Mucosa of stomach (tissue), 1 donor: Measurements from ENCODE around the gene SH3GL2.

Source experiments
- H3K27me3 ChIP-seq: one replicate; pipeline ENCODE4 v1.7.0; 2013; ENCODE audit warnings: mild to moderate bottlenecking, low read length; ENCODE audit not compliant: control insufficient read depth, insufficient read depth
- H3K36me3 ChIP-seq: one replicate; pipeline ENCODE4 v1.7.0; 2013; ENCODE audit warnings: low read length; ENCODE audit not compliant: control insufficient read depth, insufficient read depth
- H3K4me1 ChIP-seq: one replicate; pipeline ENCODE4 v1.7.0; 2013; ENCODE audit warnings: mild to moderate bottlenecking, low read length; ENCODE audit not compliant: control insufficient read depth, insufficient read depth
- H3K4me3 ChIP-seq: one replicate; pipeline ENCODE4 v1.7.0; 2013; ENCODE audit warnings: low read length
- H3K9ac ChIP-seq: one replicate; pipeline ENCODE4 v1.7.0; 2013; ENCODE audit warnings: mild to moderate bottlenecking, low read length, moderate library complexity
- H3K9me3 ChIP-seq: one replicate; pipeline ENCODE4 v1.7.0; 2013; ENCODE audit warnings: mild to moderate bottlenecking, low read length, moderate library complexity; ENCODE audit not compliant: control insufficient read depth
- donor health status: Pancreatic carcinoma.

The SH3GL2 gene

GRCh38 chr9:17635115-17635890 is 56.4 kb downstream of the SH3GL2 start:
- H3K9me3 ChIP-seq: no peaks in the 10 kb centered on the region
- H3K27me3 ChIP-seq: no peaks in the 10 kb centered on the region
- no peak overlapping the region for H3K9ac ChIP-seq
- no peak overlapping the region for H3K4me3 ChIP-seq
- no peaks in the 10 kb centered on the region for H3K4me1 ChIP-seq
- no peaks in the 10 kb centered on the region for H3K36me3 ChIP-seq

GRCh38 chr9:17636349-17636748 is 57.5 kb downstream of the SH3GL2 start:
- Histone ChIP-seq H3K36me3 (no peaks in the 10 kb centered on the region), H3K9me3 (no peaks in the 10 kb centered on the region), H3K4me1 (no peaks in the 10 kb centered on the region)

GRCh38 chr9:17636821-17637220 is 58.0 kb downstream of the SH3GL2 start:
- no peaks in the 10 kb centered on the region for H3K27me3 ChIP-seq
- no peak overlapping the region for H3K4me3 ChIP-seq
- H3K9me3 ChIP-seq: no peaks in the 10 kb centered on the region
- H3K4me1 ChIP-seq: no peaks in the 10 kb centered on the region
- no peak overlapping the region for H3K9ac ChIP-seq
- no peaks in the 10 kb centered on the region for H3K36me3 ChIP-seq

More at GRCh38 chr9:17636349-17636748, 57.5 kb downstream of the SH3GL2 start:
- H3K27me3 ChIP-seq: no peaks in the 10 kb centered on the region
- no peak overlapping the region for H3K4me3 ChIP-seq
- no peak overlapping the region for H3K9ac ChIP-seq

- Histone ChIP-seq H3K36me3 (no peaks in the 10 kb centered on the region), H3K4me1 (no peaks in the 10 kb centered on the region), H3K9ac (no peak overlapping the region), H3K27me3 (no peaks in the 10 kb centered on the region), H3K9me3 (no peaks in the 10 kb centered on the region), H3K4me3 (no peak overlapping the region)
Observed at GRCh38 chr9:17637229-17637628, 58.4 kb downstream of the SH3GL2 start.

GRCh38 chr9:17648516-17648915 is 69.7 kb downstream of the SH3GL2 start:
- H3K27me3 ChIP-seq: no peaks in the 10 kb centered on the region
- no peak overlapping the region for H3K4me3 ChIP-seq
- no peaks in the 10 kb centered on the region for H3K36me3 ChIP-seq
- no peaks in the 10 kb centered on the region for H3K4me1 ChIP-seq
- H3K9me3 ChIP-seq: no peaks in the 10 kb centered on the region
- no peak overlapping the region for H3K9ac ChIP-seq

GRCh38 chr9:17651725-17652124 is 72.9 kb downstream of the SH3GL2 start:
- no peak overlapping the region for H3K4me3 ChIP-seq
- H3K27me3 ChIP-seq: no peaks in the 10 kb centered on the region

GRCh38 chr9:17653947-17654465 is 75.1 kb downstream of the SH3GL2 start:
- no peaks in the 10 kb centered on the region for H3K9me3 ChIP-seq
- no peak overlapping the region for H3K4me3 ChIP-seq
- H3K4me1 ChIP-seq: no peaks in the 10 kb centered on the region
- H3K9ac ChIP-seq: no peak overlapping the region
- no peaks in the 10 kb centered on the region for H3K36me3 ChIP-seq
- H3K27me3 ChIP-seq: no peaks in the 10 kb centered on the region

More at GRCh38 chr9:17651725-17652124, 72.9 kb downstream of the SH3GL2 start:
- no peaks in the 10 kb centered on the region for H3K9me3 ChIP-seq
- no peaks in the 10 kb centered on the region for H3K4me1 ChIP-seq
- H3K36me3 ChIP-seq: no peaks in the 10 kb centered on the region
- H3K9ac ChIP-seq: no peak overlapping the region

- Histone ChIP-seq H3K9ac (no peak overlapping the region), H3K4me1 (no peaks in the 10 kb centered on the region), H3K36me3 (no peaks in the 10 kb centered on the region), H3K9me3 (no peaks in the 10 kb centered on the region), H3K4me3 (no peak overlapping the region), H3K27me3 (no peaks in the 10 kb centered on the region)
Observed at GRCh38 chr9:17656889-17657288, 78.0 kb downstream of the SH3GL2 start.

GRCh38 chr9:17658237-17658636 is 79.4 kb downstream of the SH3GL2 start:
- H3K4me1 ChIP-seq: no peaks in the 10 kb centered on the region
- no peaks in the 10 kb centered on the region for H3K36me3 ChIP-seq

GRCh38 chr9:17660158-17660557 is 81.3 kb downstream of the SH3GL2 start:
- Histone ChIP-seq H3K4me3 (no peak overlapping the region), H3K9me3 (no peaks in the 10 kb centered on the region), H3K36me3 (no peaks in the 10 kb centered on the region), H3K27me3 (no peaks in the 10 kb centered on the region), H3K9ac (no peak overlapping the region), H3K4me1 (no peaks in the 10 kb centered on the region)

More at GRCh38 chr9:17658237-17658636, 79.4 kb downstream of the SH3GL2 start:
- H3K27me3 ChIP-seq: no peaks in the 10 kb centered on the region
- no peaks in the 10 kb centered on the region for H3K9me3 ChIP-seq
- H3K9ac ChIP-seq: no peak overlapping the region
- no peak overlapping the region for H3K4me3 ChIP-seq

- H3K9me3 ChIP-seq: no peaks in the 10 kb centered on the region
- no peaks in the 10 kb centered on the region for H3K27me3 ChIP-seq
- no peak overlapping the region for H3K4me3 ChIP-seq
- H3K4me1 ChIP-seq: no peaks in the 10 kb centered on the region
- H3K9ac ChIP-seq: no peak overlapping the region
- no peaks in the 10 kb centered on the region for H3K36me3 ChIP-seq
Observed at GRCh38 chr9:17665450-17665849, 86.6 kb downstream of the SH3GL2 start.

- no peaks in the 10 kb centered on the region for H3K4me1 ChIP-seq
- no peaks in the 10 kb centered on the region for H3K9me3 ChIP-seq
- no peaks in the 10 kb centered on the region for H3K36me3 ChIP-seq
- no peak overlapping the region for H3K4me3 ChIP-seq
- H3K9ac ChIP-seq: no peak overlapping the region
- no peaks in the 10 kb centered on the region for H3K27me3 ChIP-seq
Observed at GRCh38 chr9:17669206-17669605, 90.3 kb downstream of the SH3GL2 start.
